Naive B cell (primary cell): Measurements from ENCODE around the gene ZNF385C. TPM values are rescaled to one million over a fixed set of nuclear protein-coding genes. Genes with fewer than 3 reads are reported as not detected.
A peak's percentile ranks its signal among the peaks of the same experiment; 100 is the strongest.
"Not testable (repeated sequence)": the region's sequence is repeated elsewhere in the genome, so short reads cannot be mapped to it uniquely, and the experiment has no call there.

Experiments used
- ATAC-seq, 2 donors: fragments of 150-1000 bp; cut with Tn5 transposase; 2 replicates each; pipeline ENCODE4 v1.10.0; 2021; ENCODE audit warnings: low read depth in 2 of 2, mild to moderate bottlenecking in 2 of 2, moderate library complexity in 2 of 2
- DNase-seq: peaks from one replicate; pipeline ENCODE4 v3.0.0; 2022
- H3K27ac Mint-ChIP-seq, 6 donors: one replicate each; pipeline ENCODE4 v1.8.0; 2020 to 2022; ENCODE audit warnings: mild to moderate bottlenecking in 6 of 6, mixed read lengths in 6 of 6, moderate library complexity in 5 of 6, inconsistent platforms in 2 of 6
- H3K27me3 Mint-ChIP-seq, 3 donors: one replicate each; pipeline ENCODE4 v1.8.0; 2021 to 2022; ENCODE audit warnings: mixed read lengths in 3 of 3, mild to moderate bottlenecking in 1 of 3
- H3K36me3 Mint-ChIP-seq, 2 donors: one replicate each; pipeline ENCODE4 v1.8.0; 2020 to 2022; ENCODE audit warnings: mixed read lengths in 2 of 2, inconsistent platforms in 1 of 2, mild to moderate bottlenecking in 1 of 2
- H3K4me1 Mint-ChIP-seq, 3 donors: one replicate each; pipeline ENCODE4 v1.8.0; 2020 to 2022; ENCODE audit warnings: mixed read lengths in 3 of 3, inconsistent platforms in 1 of 3, mild to moderate bottlenecking in 1 of 3, moderate library complexity in 1 of 3
- H3K4me3 Mint-ChIP-seq, 8 donors: one replicate each; pipeline ENCODE4 v1.8.0; 2020 to 2022; ENCODE audit warnings: mild to moderate bottlenecking in 8 of 8, mixed read lengths in 8 of 8, moderate library complexity in 8 of 8, inconsistent platforms in 2 of 8
- H3K9me3 Mint-ChIP-seq, 7 donors: one replicate each; pipeline ENCODE4 v1.8.0; 2020 to 2022; ENCODE audit warnings: mixed read lengths in 7 of 7, mild to moderate bottlenecking in 5 of 7, inconsistent platforms in 2 of 7, moderate library complexity in 1 of 7
- polyA plus RNA-seq, 6 donors: library from polyadenylated mRNA; unstranded; fragments of 300-500 nt; fragmentation: Illumina TruSeq; gene quantifications; one replicate each; pipeline ENCODE4 v1.2.3, GENCODE V29; 2021; ENCODE audit warnings: low read depth in 6 of 6

Gene ZNF385C
- under 1 TPM in 1 of 6 donors, not detected in 5; 0.21 TPM for polyA plus RNA-seq

GRCh38 chr17:42097691-42098631, at the start of gene ZNF385C:
TSS of gene ZNF385C (minus strand) at chr17:42098473. CDS start at chr17:42063056, 35,417 bp downstream.
- Mint-ChIP-seq H3K4me3 (peak within 1 kb of the TSS in 7 of 8 donors; percentile 61 to 85 (median 73)), H3K9me3 (no peaks in the 10 kb centered on the region), H3K4me1 (peaks cover 8 to 17% (median 8%) of the 10 kb centered on the region in 3 donors), H3K36me3 (no peaks in the 10 kb centered on the region), H3K27ac (peak within 1 kb of the TSS in 3 of 6 donors; percentile 53 to 68 (median 66)), H3K27me3 (peaks cover 6 to 45% (median 29%) of the 10 kb centered on the region in 3 donors)
- DNase-seq (peak; percentile 22), ATAC-seq (peak; percentile 74 to 80)

DNA sequence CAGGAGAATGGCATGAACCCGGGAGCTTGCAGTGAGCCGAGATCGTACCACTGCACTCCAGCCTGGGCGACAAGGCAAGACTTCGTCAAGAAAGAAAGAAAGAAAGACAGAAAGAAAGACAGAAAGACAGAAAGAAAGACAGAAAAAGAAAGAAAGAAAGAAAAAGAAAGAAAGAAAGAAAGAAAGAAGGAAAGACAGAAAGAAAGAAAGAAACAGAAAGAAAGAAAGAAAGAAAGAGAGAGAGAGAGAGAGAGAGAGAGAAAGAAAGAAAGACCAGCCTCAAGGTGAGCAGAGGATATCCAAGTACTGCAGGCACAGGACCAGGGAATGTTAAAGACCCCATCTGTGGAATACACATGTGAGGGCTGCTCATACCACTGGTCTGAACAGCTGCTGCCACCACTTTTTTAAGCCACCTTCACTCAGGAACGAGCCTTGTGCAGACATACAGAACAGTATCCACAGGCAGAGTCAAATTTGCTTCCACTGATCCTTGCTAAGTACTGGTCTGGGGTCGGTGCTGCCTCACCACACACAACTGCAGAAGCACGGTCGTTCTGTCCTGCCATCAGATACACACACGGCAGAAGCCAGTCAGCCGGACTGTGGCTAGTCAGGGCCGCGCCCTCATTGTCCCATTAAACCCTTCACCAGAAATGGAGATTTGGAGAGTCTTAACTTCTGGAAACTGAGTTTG, 48.8 kb upstream of the ZNF385C start:
- no peaks in the 10 kb centered on the region for H3K27me3 Mint-ChIP-seq
- H3K4me3 Mint-ChIP-seq: peak overlapping the region in 1 of 8 donors; percentile 43

GRCh38 chr17:42143138-42143537, 44.9 kb upstream of the ZNF385C start:
- H3K27me3 Mint-ChIP-seq, H3K4me3 Mint-ChIP-seq, ATAC-seq, H3K9me3 Mint-ChIP-seq, DNase-seq: not testable (repeated sequence)
- Mint-ChIP-seq H3K27ac (peak overlapping the region in 2 of 6 donors; percentile 13 to 38), H3K36me3 (peaks cover 6 to 14% of the 10 kb centered on the region in 2 donors), H3K4me1 (peaks cover 30 to 57% (median 57%) of the 10 kb centered on the region in 3 donors)

More for the DNA sequence above, 48.8 kb upstream of the ZNF385C start:
- H3K4me1 Mint-ChIP-seq: peaks cover 27 to 49% (median 38%) of the 10 kb centered on the region in 3 donors
- H3K27ac Mint-ChIP-seq: peak overlapping the region in 3 of 6 donors; percentile 77 to 91 (median 81)
- H3K9me3 Mint-ChIP-seq: no peaks in the 10 kb centered on the region
- H3K36me3 Mint-ChIP-seq: peaks cover 6 to 14% of the 10 kb centered on the region in 2 donors
- ATAC-seq (no peak), DNase-seq (no peak)

- H3K36me3 Mint-ChIP-seq: peaks cover 6 to 10% of the 10 kb centered on the region in 2 donors
- no peaks in the 10 kb centered on the region for H3K27me3 Mint-ChIP-seq
- DNase-seq (no peak), ATAC-seq (no peak)
- H3K4me1 Mint-ChIP-seq: peaks cover 30 to 59% (median 57%) of the 10 kb centered on the region in 3 donors
- H3K4me3 Mint-ChIP-seq: no peak overlapping the region
- H3K27ac Mint-ChIP-seq: peak overlapping the region in 1 of 6 donors; percentile 66
- no peaks in the 10 kb centered on the region for H3K9me3 Mint-ChIP-seq
Observed at GRCh38 chr17:42142371-42142896, 44.2 kb upstream of the ZNF385C start.

GRCh38 chr17:42141382-42141781, 43.1 kb upstream of the ZNF385C start:
- H3K27ac Mint-ChIP-seq: no peak overlapping the region
- peaks cover 27 to 63% (median 54%) of the 10 kb centered on the region in 3 donors for H3K4me1 Mint-ChIP-seq
- DNase-seq (no peak), ATAC-seq (no peak)
- H3K27me3 Mint-ChIP-seq: no peaks in the 10 kb centered on the region
- H3K36me3 Mint-ChIP-seq: peaks cover 0 to 6% of the 10 kb centered on the region in 2 donors
- H3K9me3 Mint-ChIP-seq: no peaks in the 10 kb centered on the region
- H3K4me3 Mint-ChIP-seq: peak overlapping the region in 1 of 8 donors; percentile 18

DNA sequence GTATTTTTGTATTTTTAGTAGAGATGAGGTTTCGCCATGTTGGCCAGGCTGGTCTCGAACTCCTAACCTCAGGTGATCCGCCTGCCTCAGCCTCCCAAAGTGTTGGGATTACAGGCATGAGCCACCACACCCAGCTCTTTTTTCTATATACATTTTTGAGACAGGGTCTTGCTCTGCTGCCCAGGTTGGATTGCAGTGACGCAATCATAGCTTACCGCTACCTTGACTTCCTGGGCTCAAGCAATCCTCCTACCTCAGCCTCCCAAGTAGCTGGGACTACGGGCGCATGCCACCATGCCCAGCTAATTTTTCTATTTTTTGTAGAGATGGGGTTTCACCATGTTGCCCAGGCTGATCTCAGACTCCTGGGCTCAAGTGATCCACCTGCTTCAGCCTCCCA, 42.4 kb upstream of the ZNF385C start:
- not testable (repeated sequence) for H3K9me3 Mint-ChIP-seq, H3K27me3 Mint-ChIP-seq, ATAC-seq, DNase-seq
- peaks cover 32 to 70% (median 61%) of the 10 kb centered on the region in 3 donors for H3K4me1 Mint-ChIP-seq
- peaks cover 0 to 10% of the 10 kb centered on the region in 2 donors for H3K36me3 Mint-ChIP-seq
- peak overlapping the region in 3 of 6 donors; percentile 24 to 39 (median 37) for H3K27ac Mint-ChIP-seq
- H3K4me3 Mint-ChIP-seq: peak overlapping the region in 1 of 8 donors; percentile 18

DNA sequence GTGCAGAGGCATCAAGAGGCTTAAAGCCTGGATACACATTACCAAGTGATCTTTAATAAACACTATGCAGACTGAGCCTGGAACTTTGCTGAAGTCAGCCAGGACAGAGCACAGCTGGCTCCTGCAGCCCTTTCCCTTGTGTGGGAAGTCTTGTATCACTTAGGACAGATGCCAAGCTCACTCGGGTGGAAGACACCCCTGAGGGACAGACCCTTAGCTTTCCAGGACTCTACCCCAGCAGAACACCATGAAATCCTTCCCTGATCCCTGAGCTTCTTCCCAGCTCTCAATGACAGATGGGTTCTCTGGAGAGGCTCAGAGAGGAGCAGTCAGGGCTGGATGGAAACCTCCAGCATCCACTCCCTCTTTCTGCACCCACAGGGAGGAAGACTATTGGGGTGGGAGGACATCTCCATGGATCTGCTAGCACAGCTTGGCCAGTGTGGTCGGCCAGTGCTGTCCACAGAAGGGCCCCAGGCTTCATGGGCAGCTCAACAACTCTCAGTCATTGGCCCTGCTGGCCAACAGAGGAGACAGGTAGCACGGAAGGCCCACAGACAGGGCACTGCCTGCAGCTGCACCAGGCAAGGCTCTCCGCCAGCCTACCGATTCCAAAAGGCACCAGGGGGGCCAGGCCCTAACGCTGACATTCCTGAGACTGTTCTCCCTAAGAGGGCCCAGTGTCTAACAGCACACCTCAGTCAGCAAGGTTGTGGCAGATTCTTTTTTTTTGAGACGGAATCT, 40.6 kb upstream of the ZNF385C start:
- Mint-ChIP-seq H3K27ac (peak overlapping the region in 3 of 6 donors; percentile 34 to 83 (median 57)), H3K36me3 (peaks cover 0 to 11% of the 10 kb centered on the region in 2 donors), H3K27me3 (no peaks in the 10 kb centered on the region), H3K4me1 (peaks cover 40 to 82% (median 67%) of the 10 kb centered on the region in 3 donors), H3K9me3 (no peaks in the 10 kb centered on the region), H3K4me3 (no peak overlapping the region)
- ATAC-seq: no peak
- no peak for DNase-seq

- Mint-ChIP-seq H3K36me3 (peaks cover 0 to 5% of the 10 kb centered on the region in 2 donors), H3K4me3 (peak overlapping the region in 2 of 8 donors; percentile 47 to 58), H3K4me1 (peaks cover 55 to 88% (median 76%) of the 10 kb centered on the region in 3 donors), H3K27me3 (no peaks in the 10 kb centered on the region), H3K27ac (peak overlapping the region in 4 of 6 donors; percentile 63 to 93 (median 84)), H3K9me3 (no peaks in the 10 kb centered on the region)
- no peak for ATAC-seq
- DNase-seq: no peak
Observed at GRCh38 chr17:42136654-42137051, 38.4 kb upstream of the ZNF385C start.

DNA sequence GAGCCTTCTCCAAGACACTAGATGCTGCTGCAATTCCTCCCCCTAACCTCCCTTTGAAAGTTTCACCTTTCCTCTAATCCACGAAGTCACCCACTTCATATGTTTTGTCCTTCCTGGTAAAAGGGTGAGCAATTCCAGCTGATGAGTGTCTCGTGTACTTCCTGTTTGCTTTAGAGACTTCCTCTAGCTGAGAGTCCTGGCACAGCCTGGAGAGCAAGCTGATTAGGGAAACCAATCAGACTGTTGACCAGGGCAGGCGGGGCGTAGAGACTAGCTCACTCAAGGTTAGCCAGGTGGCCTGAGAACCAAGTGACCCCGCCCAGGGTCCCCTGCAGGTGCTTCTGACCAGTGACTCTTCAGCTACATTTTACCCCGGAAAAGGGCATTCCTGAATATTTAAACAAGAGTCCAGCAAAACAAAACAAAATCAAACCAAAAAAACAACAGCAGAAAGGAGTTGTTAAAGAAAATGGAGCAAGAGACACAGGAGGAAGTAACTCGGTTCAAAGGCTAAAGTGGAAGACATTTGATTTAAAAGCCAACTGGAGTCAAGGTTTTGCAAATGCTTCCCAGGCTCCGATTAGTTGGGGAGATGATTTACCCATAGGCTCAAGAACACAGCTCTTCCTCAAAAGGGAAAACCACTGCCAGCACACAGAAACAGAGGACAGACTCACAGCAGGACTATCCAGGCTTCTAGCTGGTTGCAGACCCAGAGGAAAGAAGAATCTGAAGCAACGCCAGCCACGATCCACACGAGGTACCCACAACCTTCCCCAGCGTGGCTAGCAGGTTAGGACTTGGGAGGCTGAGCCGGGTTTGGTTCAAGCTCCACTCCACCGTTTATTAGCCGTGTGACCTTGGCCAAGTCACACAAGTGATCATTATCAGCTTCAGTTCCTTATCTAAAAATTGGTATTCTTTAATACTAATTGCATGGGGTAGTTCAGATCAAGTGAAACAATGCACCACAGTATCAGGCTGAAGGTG, 37.7 kb upstream of the ZNF385C start:
- peaks cover 58 to 88% (median 76%) of the 10 kb centered on the region in 3 donors for H3K4me1 Mint-ChIP-seq
- ATAC-seq: no peak
- no peaks in the 10 kb centered on the region for H3K9me3 Mint-ChIP-seq
- peak overlapping the region; percentile 58 to 97 (median 88) for H3K27ac Mint-ChIP-seq
- H3K27me3 Mint-ChIP-seq: no peaks in the 10 kb centered on the region
- DNase-seq: no peak
- H3K36me3 Mint-ChIP-seq: peaks cover 0 to 5% of the 10 kb centered on the region in 2 donors
- peak overlapping the region in 6 of 8 donors; percentile 18 to 71 (median 57) for H3K4me3 Mint-ChIP-seq

DNA sequence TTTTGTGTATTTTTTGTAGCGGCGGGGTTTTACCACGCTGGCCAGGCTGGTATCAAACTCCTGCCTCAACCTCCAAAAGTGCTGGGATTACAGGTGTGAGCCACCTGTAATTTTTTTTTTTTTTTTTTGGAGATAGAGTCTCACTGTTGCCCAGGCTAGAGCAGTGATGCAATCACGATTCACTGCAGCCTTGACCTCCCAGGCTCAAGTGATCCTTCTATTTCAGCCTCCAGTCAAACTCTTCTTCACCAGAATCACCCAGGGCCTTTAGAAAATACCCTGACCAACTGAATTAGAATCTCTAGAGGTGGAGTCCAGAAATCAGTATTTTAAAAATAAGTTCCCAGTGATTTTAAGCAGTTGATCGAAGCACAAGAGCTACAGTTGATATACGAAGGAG, 36.9 kb upstream of the ZNF385C start:
- ATAC-seq (no peak), DNase-seq (no peak)
- peak overlapping the region in 2 of 8 donors; percentile 15 to 61 for H3K4me3 Mint-ChIP-seq
- no peaks in the 10 kb centered on the region for H3K27me3 Mint-ChIP-seq
- no peaks in the 10 kb centered on the region for H3K9me3 Mint-ChIP-seq
- peaks cover 0 to 5% of the 10 kb centered on the region in 2 donors for H3K36me3 Mint-ChIP-seq
- peaks cover 63 to 93% (median 82%) of the 10 kb centered on the region in 3 donors for H3K4me1 Mint-ChIP-seq
- peak overlapping the region in 3 of 6 donors; percentile 85 to 93 (median 91) for H3K27ac Mint-ChIP-seq

DNA sequence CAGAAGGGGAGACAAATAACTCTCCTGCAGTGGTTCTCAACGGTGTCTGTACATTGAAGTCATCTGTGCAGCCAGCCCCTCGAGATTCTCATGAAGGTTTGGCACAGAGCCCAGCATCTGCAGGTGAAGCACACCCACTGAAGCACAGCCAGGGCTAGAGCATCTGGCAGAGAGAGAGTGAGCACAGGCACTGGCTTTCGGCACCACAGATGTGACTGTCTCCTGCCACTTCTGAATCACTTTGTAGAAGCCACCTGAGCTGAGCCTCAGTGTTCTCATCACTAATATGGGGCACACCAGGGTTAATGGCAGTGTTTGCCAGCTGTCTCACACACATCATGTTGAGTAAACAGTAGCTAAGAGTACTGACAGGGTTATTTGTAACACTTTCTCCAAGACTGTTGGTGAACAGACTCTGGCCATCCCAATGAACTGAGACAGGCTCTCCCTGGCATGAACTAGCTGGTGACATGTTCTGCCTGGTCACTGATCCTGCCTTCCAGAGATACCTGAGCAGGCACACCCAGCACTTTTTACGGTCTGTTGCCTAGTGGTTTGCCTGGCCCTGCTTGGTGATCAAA, 35.3 kb upstream of the ZNF385C start:
- H3K4me3 Mint-ChIP-seq: peak overlapping the region; percentile 59 to 93 (median 76)
- H3K27me3 Mint-ChIP-seq: no peaks in the 10 kb centered on the region
- peaks cover 0 to 5% of the 10 kb centered on the region in 2 donors for H3K36me3 Mint-ChIP-seq
- no peaks in the 10 kb centered on the region for H3K9me3 Mint-ChIP-seq
- DNase-seq (peak; percentile 83), ATAC-seq (peak; percentile 93 to 94)
- peak overlapping the region; percentile 74 to 99 (median 94) for H3K27ac Mint-ChIP-seq
- peaks cover 58 to 83% (median 67%) of the 10 kb centered on the region in 3 donors for H3K4me1 Mint-ChIP-seq
